K562 (cell line): Measurements from ENCODE around the gene ZSWIM6. TPM values are rescaled to one million over a fixed set of nuclear protein-coding genes. Genes with fewer than 3 reads are reported as not detected.
A peak's percentile ranks its signal among the peaks of the same experiment; 100 is the strongest.

Experiments
- AFF4 ChIP-seq: sonication (generic); formaldehyde crosslinking; IDR thresholded peaks from 2 replicates; pipeline ENCODE4 v1.8.0; 2023; ENCODE audit warnings: mild to moderate bottlenecking, missing genetic modification reagents
- CBX1 ChIP-seq: sonication (generic); IDR thresholded peaks from 2 replicates; pipeline ENCODE4 v1.6.1; 2016; ENCODE audit warnings: antibody characterized with exemption, low read depth, mild to moderate bottlenecking
- CCNT2 ChIP-seq: IDR thresholded peaks from 2 replicates; pipeline ENCODE4 v1.6.1; 2011; ENCODE audit warnings: borderline replicate concordance, low read depth, mild to moderate bottlenecking, moderate library complexity, mixed read lengths, low read length; ENCODE audit not compliant: insufficient read length; ENCODE audit errors: extremely low read depth
- FOXK1 ChIP-seq: sonication (generic); formaldehyde crosslinking; IDR thresholded peaks from 2 replicates; pipeline ENCODE4 v1.8.0; 2022; ENCODE audit warnings: missing genetic modification reagents, mild to moderate bottlenecking, borderline replicate concordance
- MECOM ChIP-seq: fragments of 250-450 bp; sonication (Bioruptor Pico); IDR thresholded peaks from 2 replicates; pipeline ENCODE4 v1.8.0; 2022; ENCODE audit warnings: inconsistent platforms
- PRPF4 ChIP-seq: fragments of 200-400 bp; formaldehyde crosslinking; IDR thresholded peaks from one replicate; pipeline ENCODE4 v1.6.1; 2017; ENCODE audit warnings: low read length, low read depth, mild to moderate bottlenecking; ENCODE audit not compliant: insufficient read depth, poor library complexity, severe bottlenecking
- TFAM ChIP-seq: fragments of 250-450 bp; sonication (Bioruptor Pico); conservative IDR thresholded peaks from 2 replicates; pipeline ENCODE4 v1.5.0; 2021; ENCODE audit warnings: mild to moderate bottlenecking, moderate library complexity
- VEZF1 ChIP-seq: fragments of 200-800 bp; sonication (Bioruptor generic); IDR thresholded peaks from 2 replicates; pipeline ENCODE4 v1.6.1; 2017; ENCODE audit warnings: missing genetic modification characterization, missing compliant biosample characterization
- ZBTB2 ChIP-seq: fragments of 450-650 bp; IDR thresholded peaks from 2 replicates; pipeline ENCODE4 v1.6.1; 2016; ENCODE audit warnings: antibody characterized with exemption
- ZMIZ1 ChIP-seq, 2 experiments: fragments of 150-350 bp in 1 of 2; IDR thresholded peaks; 2 replicates each; pipeline ENCODE4 v1.6.1; 2012 to 2016; ENCODE audit warnings: low read depth in 2 of 2, low read length in 2 of 2, mild to moderate bottlenecking in 1 of 2, moderate library complexity in 1 of 2
- ZZZ3 ChIP-seq: fragments of 450-650 bp; IDR thresholded peaks from 2 replicates; pipeline ENCODE4 v1.6.1; 2016; ENCODE audit warnings: antibody characterized with exemption, mild to moderate bottlenecking, moderate library complexity
- polyA plus RNA-seq, 8 experiments: library from polyadenylated mRNA; depleted of rRNA in 4 of 8; stranded (reverse) in 5 of 8; unstranded in 3 of 8; fragments of >200 nt; fragmentation: Nextera tagmentation in 2 of 8; fragmentation: Illumina TruSeq in 1 of 8; extraction: Ambion mirVana in 2 of 8; extraction: Trizol in 1 of 8; gene quantifications; 2 replicates each; pipeline versions ENCODE4 v1.2.1 to v1.2.3, GENCODE V29; 2011 to 2014; ENCODE audit warnings: inconsistent platforms in 1 of 8, missing spikeins in 1 of 8
- total RNA-seq, 7 experiments: library from RNA; depleted of rRNA in 6 of 7; stranded (reverse); fragments of >200 nt in 6 of 7; fragmentation: Illumina TruSeq in 2 of 7; extraction: Trizol in 2 of 7; gene quantifications; 2 replicates each; pipeline versions ENCODE4 v1.2.1 to v1.2.3, GENCODE V29; 2011 to 2021; ENCODE audit warnings: low replicate concordance in 1 of 7

The ZSWIM6 gene
- total and polyA plus RNA-seq, 9 of the 15 experiments (the other 6 are each of a cell fraction or from before 2014, with no cell fraction given), result 0.81 to 3.2 (median 2.0) TPM

GRCh38 chr5:61331407-61332357 is at the start of gene ZSWIM6 (continued):
- peak; percentile 57; the same call in 1 of the 2 replicates for TF ChIP-seq AFF4 (CRISPR knock-in tag)
- TF ChIP-seq CCNT2, result no peak
- peak; percentile 80 for TF ChIP-seq VEZF1 (CRISPR knock-in tag)
- TF ChIP-seq PRPF4, result no peak
- TF ChIP-seq TFAM (CRISPR knock-in tag), result no peak
- TF ChIP-seq ZBTB2, result no peak
- TF ChIP-seq MECOM (CRISPR knock-in tag), result no peak
- peak; percentile 59; the same call in 1 of the 2 replicates for TF ChIP-seq CBX1
- TF ChIP-seq FOXK1 (CRISPR knock-in tag), result no peak
- TF ChIP-seq ZZZ3, result no peak
- TF ChIP-seq ZMIZ1 (IDR thresholded peaks at IDR 0.05; ENCODE audit: low read depth in 2 of 2, low read length in 2 of 2), result no peak
